ENCODE data around the gene TSR1. TPM values are rescaled to one million over a fixed set of nuclear protein-coding genes. Genes with fewer than 3 reads are reported as not detected.
"Not testable (repeated sequence)": the region's sequence is repeated elsewhere in the genome, so short reads cannot be mapped to it uniquely, and the experiment has no call there.

TSR1 gene
- total RNA-seq, 1 experiment from 2014 or later = 67.3 TPM

DNA sequence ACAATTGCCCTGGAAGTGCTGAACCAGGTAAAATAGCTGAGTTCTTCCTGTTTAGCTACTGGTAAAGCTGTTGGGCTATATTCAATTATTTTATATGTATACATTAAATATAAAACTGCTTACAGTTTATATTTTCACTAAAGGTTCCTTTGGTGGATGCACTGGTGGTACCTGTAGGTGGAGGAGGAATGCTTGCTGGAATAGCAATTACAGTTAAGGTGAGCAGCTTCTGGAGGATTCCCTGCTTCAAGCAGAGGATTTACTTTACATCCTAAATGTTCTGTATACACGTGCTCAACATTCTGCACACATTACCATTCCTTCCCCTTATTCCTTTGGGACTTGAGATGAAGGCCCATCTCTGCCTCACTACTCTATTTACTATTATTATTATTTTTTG is 14.9 kb downstream of the TSR1 start:
- H3K27me3 ChIP-seq (replicated peaks; ENCODE audit: control insufficient read depth, insufficient read depth, low read length) = no peaks in the 10 kb centered on the region
- H3K4me3 ChIP-seq (ENCODE audit: low read depth, low read length) = no peak overlapping the region
- H3K4me1 ChIP-seq = peaks cover 15% of the 10 kb centered on the region
- H3K27me3 Mint-ChIP-seq (ENCODE audit: insufficient read depth, unreplicated experiment) = no peaks in the 10 kb centered on the region
- no peaks in the 10 kb centered on the region for H3K9me3 ChIP-seq
- no peak for DNase-seq
- ChIA-PET CTCF (no interaction called here), POLR2A (interaction anchor here (0.6 to 0.8 kb wide), 2 partner anchors 12 to 18 kb away, joined by 3 to 10 read pairs; partner anchors contain the start of genes SMG6 and SRR)
- peaks cover 3% of the 10 kb centered on the region for H3K36me3 ChIP-seq (ENCODE audit: control insufficient read depth, insufficient read depth, low read length)
- intact Hi-C loops (cut with micrococcal nuclease; ENCODE audit: unreplicated experiment) = no loop called here
- BruUV-seq (replicated peaks) = no TSS peak
- H3K4me1 Mint-ChIP-seq (ENCODE audit: low read depth, unreplicated experiment) = peaks cover 15% of the 10 kb centered on the region
- H3K9me3 Mint-ChIP-seq (ENCODE audit: unreplicated experiment) = peaks cover 6% of the 10 kb centered on the region
- no peak overlapping the region for H3K4me3 Mint-ChIP-seq (ENCODE audit: unreplicated experiment)
- peaks cover 42% of the 10 kb centered on the region for H3K36me3 Mint-ChIP-seq (ENCODE audit: insufficient read depth, unreplicated experiment)
- no peak overlapping the region for H3K27ac Mint-ChIP-seq (ENCODE audit: unreplicated experiment)
- TF ChIP-seq, protein P1, sequence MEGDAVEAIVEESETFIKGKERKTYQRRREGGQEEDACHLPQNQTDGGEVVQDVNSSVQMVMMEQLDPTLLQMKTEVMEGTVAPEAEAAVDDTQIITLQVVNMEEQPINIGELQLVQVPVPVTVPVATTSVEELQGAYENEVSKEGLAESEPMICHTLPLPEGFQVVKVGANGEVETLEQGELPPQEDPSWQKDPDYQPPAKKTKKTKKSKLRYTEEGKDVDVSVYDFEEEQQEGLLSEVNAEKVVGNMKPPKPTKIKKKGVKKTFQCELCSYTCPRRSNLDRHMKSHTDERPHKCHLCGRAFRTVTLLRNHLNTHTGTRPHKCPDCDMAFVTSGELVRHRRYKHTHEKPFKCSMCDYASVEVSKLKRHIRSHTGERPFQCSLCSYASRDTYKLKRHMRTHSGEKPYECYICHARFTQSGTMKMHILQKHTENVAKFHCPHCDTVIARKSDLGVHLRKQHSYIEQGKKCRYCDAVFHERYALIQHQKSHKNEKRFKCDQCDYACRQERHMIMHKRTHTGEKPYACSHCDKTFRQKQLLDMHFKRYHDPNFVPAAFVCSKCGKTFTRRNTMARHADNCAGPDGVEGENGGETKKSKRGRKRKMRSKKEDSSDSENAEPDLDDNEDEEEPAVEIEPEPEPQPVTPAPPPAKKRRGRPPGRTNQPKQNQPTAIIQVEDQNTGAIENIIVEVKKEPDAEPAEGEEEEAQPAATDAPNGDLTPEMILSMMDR (IDR thresholded peaks at IDR 0.05; ENCODE audit: insufficient read depth in 1 of 2, low read depth in 1 of 2, low read length in 1 of 2, severe bottlenecking in 1 of 2, unreplicated experiment in 1 of 2) = no peak

- POLR2A ChIA-PET = no interaction called here
- no peak overlapping the region for H3K4me3 Mint-ChIP-seq (ENCODE audit: unreplicated experiment)
- no peaks in the 10 kb centered on the region for H3K27me3 Mint-ChIP-seq (ENCODE audit: insufficient read depth, unreplicated experiment)
- no peak overlapping the region for H3K27ac Mint-ChIP-seq (ENCODE audit: unreplicated experiment)
- H3K4me3 ChIP-seq (ENCODE audit: low read depth, low read length) = no peak overlapping the region
- H3K9me3 ChIP-seq = no peaks in the 10 kb centered on the region
- no peak for DNase-seq
- H3K27me3 ChIP-seq (replicated peaks; ENCODE audit: control insufficient read depth, insufficient read depth, low read length) = no peaks in the 10 kb centered on the region
- CTCF ChIA-PET = no interaction called here
- intact Hi-C loops (cut with micrococcal nuclease; ENCODE audit: unreplicated experiment) = no loop called here
- peaks cover 48% of the 10 kb centered on the region for H3K36me3 Mint-ChIP-seq (ENCODE audit: insufficient read depth, unreplicated experiment)
- H3K4me1 Mint-ChIP-seq (ENCODE audit: low read depth, unreplicated experiment) = peaks cover 8% of the 10 kb centered on the region
- H3K36me3 ChIP-seq (ENCODE audit: control insufficient read depth, insufficient read depth, low read length) = peaks cover 1% of the 10 kb centered on the region; the same call in 1 of the 2 replicates
- H3K4me1 ChIP-seq = no peaks in the 10 kb centered on the region
- H3K9me3 Mint-ChIP-seq (ENCODE audit: unreplicated experiment) = peaks cover 6% of the 10 kb centered on the region
- TF ChIP-seq, protein P1 (IDR thresholded peaks at IDR 0.05; ENCODE audit: insufficient read depth in 1 of 2, low read depth in 1 of 2, low read length in 1 of 2, severe bottlenecking in 1 of 2, unreplicated experiment in 1 of 2) = no peak
- BruUV-seq (replicated peaks) = no TSS peak
These were observed 17.2 kb downstream of the TSR1 start for GRCh38 chr17:2319051-2319450.

- ChIA-PET POLR2A (no interaction called here), CTCF (interaction anchor here (0.7 to 1.3 kb wide), 2 partner anchors 35 to 41 kb away, joined by 4 read pairs; no protein-coding TSS in a partner anchor)
- BruUV-seq (replicated peaks) = no TSS peak
- Mint-ChIP-seq H3K4me1 (ENCODE audit: low read depth, unreplicated experiment) (peaks cover 8% of the 10 kb centered on the region), H3K4me3 (ENCODE audit: unreplicated experiment) (no peak overlapping the region), H3K36me3 (ENCODE audit: insufficient read depth, unreplicated experiment) (peaks cover 42% of the 10 kb centered on the region), H3K27ac (ENCODE audit: unreplicated experiment) (no peak overlapping the region), H3K27me3 (ENCODE audit: insufficient read depth, unreplicated experiment) (no peaks in the 10 kb centered on the region), H3K9me3 (ENCODE audit: unreplicated experiment) (peaks cover 6% of the 10 kb centered on the region)
- intact Hi-C loops (cut with micrococcal nuclease; ENCODE audit: unreplicated experiment) = no loop called here
- Histone ChIP-seq H3K4me1 (no peaks in the 10 kb centered on the region), H3K9me3 (no peaks in the 10 kb centered on the region), H3K36me3 (ENCODE audit: control insufficient read depth, insufficient read depth, low read length) (no peaks in the 10 kb centered on the region), H3K4me3 (ENCODE audit: low read depth, low read length) (no peak overlapping the region), H3K27me3 (replicated peaks; ENCODE audit: control insufficient read depth, insufficient read depth, low read length) (no peaks in the 10 kb centered on the region)
- no peak for DNase-seq
- TF ChIP-seq, protein P1 (IDR thresholded peaks at IDR 0.05; ENCODE audit: insufficient read depth in 1 of 2, low read depth in 1 of 2, low read length in 1 of 2, severe bottlenecking in 1 of 2, unreplicated experiment in 1 of 2) = no peak
These were observed 18.5 kb downstream of the TSR1 start for GRCh38 chr17:2317796-2318195.

- CTCF ChIA-PET; H3K4me3 ChIP-seq (ENCODE audit: low read depth, low read length); H3K9me3 ChIP-seq; DNase-seq; H3K27me3 Mint-ChIP-seq (ENCODE audit: insufficient read depth, unreplicated experiment); BruUV-seq (replicated peaks); H3K27me3 ChIP-seq (replicated peaks; ENCODE audit: control insufficient read depth, insufficient read depth, low read length); H3K27ac Mint-ChIP-seq (ENCODE audit: unreplicated experiment); H3K36me3 ChIP-seq (ENCODE audit: control insufficient read depth, insufficient read depth, low read length); H3K4me3 Mint-ChIP-seq (ENCODE audit: unreplicated experiment); intact Hi-C loops (cut with micrococcal nuclease; ENCODE audit: unreplicated experiment); H3K4me1 ChIP-seq; H3K9me3 Mint-ChIP-seq (ENCODE audit: unreplicated experiment); H3K4me1 Mint-ChIP-seq (ENCODE audit: low read depth, unreplicated experiment): not testable (repeated sequence)
- H3K36me3 Mint-ChIP-seq (ENCODE audit: insufficient read depth, unreplicated experiment) = peaks cover 34% of the 10 kb centered on the region
- POLR2A ChIA-PET = interaction anchor here (0.6 to 0.9 kb wide), 3 partner anchors 12 to 13 kb away, joined by 3 to 4 read pairs (median 3); partner anchors contain the start of genes SMG6 and SRR
These were observed 19.4 kb downstream of the TSR1 start for GRCh38 chr17:2316916-2317205.

Data from Caco-2 (cell line).